Measurements from ENCODE around the gene SH3TC1.

Gene SH3TC1

DNA sequence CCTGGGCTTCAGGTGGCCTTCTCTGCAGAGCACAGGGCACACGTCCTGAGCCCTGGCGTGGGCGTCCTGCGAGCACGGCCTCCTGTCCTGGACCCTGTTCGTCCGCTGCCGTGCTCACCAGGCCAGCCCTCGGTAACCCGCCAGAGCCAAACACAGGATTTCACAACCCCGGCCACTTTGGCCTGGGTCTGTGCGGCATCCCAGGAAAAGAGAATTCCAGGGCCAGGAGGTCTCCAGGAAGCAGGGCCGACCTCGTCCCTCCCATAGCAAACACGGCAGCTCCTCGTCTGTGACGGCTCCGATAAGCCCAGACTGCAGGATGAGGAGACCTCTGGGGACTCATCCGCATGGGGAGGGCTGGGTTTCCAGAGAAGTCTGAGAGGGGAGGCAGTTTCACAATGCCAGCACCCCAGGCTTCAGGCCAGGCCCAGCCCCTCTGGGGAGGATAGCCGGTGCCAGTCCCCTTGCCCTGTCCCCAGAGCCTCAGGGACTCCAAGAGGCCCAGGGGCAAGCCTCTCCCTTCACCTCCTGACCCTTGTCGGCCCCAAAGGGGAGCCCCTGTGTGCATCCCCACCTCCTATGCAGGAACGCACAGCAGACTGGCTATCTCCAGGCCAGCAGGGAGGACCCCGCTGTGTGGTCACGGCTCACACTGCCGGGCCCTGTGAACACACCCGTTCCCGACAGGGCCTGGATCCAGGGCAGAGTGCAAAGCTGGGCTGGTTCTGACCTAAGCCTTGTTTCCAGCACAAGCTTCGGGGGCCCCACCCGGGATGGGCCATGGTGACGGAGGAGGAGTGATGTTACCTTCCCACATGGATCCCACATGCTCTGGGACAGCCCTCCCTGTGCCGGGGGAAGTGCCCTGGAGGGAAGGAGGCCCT, 48.2 kb downstream of the SH3TC1 start:
- no peak for DNase-seq

DNA sequence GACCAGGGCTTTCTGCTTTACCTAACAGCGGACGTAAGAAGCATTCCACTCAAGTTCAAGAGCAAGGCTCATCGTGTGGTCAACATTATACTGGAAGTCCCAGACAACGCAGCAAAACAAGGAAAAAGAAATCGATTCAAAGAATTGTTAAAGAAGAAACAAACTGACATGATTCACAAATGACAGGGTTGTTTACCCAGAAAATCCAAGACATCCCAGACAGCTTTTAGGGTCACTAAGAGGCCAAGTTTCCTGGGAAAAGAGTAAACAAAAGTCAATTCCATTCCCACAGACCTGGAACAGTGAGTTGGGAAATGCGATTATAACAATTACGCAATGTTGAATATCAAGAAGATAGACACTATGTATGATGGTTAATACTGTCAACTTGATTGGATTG, 49.0 kb downstream of the SH3TC1 start:
- DNase-seq = no peak

DNA sequence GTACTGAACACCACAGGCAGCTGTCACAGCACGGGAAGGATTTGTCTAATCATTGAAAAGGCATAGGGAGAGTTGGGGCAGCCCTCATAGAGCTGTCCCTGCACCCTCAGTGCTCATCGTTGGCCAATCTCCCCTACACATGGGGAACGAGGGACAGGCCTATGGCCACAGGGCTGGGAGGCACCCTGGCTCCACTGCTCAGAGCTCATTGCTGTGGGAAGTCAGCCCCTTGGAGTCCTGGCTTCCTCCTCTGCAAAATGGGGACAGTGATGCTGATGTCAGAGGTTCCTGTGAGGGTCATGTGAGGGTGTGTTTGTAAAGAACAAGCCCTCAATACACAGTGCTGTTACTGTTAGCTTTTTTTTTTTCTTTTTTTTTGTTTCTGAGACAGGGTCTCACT, 51.1 kb downstream of the SH3TC1 start:
- DNase-seq = no peak

DNA sequence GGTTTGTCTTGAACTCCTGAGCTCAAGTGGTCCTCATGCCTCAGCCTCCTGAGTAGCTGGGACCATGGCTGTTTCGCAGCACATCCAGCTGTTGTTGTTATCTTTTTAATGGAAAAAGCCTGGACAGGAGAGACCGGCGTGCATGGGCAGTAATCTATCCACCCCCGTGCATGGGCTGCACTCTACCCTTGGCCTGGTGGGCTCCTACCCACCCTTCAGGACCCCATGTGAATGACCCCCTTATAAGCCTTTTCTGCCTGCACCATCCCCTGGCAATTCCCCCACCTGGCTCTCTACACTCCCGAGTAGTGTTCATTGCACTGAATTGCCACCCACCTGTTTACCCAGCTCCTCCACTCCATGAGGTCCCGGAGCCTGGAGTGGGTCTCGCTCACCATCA, 51.5 kb downstream of the SH3TC1 start:
- no peak for DNase-seq

DNA sequence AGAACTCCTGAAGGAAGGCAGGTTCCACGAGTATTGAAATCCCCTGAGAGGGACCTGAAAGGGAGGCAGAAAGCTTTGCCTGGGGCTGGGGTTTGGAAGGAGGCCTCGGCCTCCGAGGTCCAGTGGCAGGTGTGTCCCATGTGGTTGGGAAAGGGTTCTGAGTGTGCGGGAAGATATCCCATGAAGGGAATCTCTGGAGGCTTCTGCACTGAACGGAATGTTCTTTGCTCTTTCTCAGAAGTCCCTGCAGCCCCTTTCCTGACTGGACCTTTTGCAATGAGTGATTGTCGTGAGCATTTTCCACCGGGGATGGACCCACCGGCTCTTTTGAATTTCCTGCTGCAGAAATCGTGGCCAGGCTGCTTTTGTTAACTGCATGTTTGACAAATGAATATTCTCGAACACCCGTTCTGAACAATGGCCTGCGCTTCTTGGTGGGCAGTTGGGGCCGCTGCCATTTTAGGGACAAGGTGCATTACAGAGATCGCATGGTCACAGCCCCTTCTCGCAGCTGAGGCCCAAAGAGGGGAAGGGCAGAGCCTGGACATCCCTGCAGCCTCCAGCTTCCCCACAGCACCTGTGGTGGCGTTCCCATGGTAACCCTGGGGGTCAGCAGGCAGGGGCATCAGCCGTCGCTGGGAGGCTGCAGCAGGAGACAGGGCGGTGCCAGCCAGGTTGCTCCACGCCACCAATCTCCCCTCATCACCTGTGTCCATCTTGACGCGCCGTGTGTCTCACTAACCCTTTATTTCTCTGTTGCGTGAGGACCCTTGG, 52.2 kb downstream of the SH3TC1 start:
- DNase-seq = no peak

DNA sequence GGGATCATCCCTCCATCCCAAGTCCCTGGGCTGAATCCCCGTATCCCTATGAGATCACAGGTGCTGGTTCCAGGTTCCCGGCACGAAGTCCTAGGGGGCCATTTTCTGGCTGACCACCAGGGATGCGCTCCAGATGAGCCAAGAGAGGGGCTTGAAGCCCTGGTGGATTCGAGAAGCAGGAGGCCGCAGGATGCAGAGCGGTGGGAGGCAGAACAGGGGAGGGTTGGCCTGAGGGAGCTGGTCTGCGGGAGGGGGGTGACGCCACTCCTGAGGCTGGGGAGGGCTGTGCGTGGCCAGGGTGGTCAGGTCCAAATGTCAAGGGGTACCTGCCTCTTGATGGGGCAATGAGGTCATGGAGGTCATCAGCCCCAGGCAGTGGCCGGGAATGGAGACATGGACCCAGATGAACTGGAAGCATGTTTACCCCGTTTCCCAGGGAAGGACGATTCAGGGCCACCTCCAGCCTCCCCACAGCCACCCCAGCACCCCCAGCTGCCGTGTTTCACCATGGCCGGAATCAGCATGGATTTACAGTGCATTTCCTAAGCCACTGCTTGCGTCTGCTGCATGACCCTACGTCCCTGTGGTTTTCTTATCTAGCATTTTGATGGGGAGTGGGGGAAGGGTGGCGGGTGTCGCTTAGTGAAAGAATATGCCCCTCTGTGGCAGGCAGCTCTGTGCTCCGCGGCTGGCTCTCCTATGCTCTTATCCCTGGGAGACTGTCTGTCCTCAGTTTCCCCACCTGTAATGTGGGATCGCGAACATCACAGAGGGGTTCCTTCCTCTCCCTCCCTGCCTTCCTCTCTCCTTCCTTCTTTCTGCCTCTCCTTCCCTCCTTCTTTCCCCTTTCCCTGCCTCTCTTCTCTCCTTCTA, 53.4 kb downstream of the SH3TC1 start:
- no peak for DNase-seq

DNA sequence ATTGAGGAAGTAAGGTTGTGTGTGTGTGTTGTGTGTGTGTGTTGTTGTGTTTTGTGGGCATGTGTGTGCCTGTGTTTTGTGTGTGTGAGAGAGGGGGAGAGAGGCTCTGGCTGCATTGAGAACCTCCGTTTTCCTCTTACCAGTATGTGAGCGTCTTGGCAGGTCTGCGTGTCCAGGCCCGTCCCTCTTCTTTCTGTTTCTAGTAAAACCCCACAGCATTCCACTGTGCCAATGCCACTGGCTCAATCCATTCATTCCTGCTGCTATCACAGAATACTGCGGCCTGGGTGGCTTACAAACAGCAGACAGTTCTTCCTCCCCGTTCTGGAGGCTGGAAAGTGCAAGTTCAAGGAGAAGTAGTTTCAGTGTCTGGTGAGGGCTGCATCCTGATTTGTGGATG, 55.0 kb downstream of the SH3TC1 start:
- DNase-seq = no peak

DNA sequence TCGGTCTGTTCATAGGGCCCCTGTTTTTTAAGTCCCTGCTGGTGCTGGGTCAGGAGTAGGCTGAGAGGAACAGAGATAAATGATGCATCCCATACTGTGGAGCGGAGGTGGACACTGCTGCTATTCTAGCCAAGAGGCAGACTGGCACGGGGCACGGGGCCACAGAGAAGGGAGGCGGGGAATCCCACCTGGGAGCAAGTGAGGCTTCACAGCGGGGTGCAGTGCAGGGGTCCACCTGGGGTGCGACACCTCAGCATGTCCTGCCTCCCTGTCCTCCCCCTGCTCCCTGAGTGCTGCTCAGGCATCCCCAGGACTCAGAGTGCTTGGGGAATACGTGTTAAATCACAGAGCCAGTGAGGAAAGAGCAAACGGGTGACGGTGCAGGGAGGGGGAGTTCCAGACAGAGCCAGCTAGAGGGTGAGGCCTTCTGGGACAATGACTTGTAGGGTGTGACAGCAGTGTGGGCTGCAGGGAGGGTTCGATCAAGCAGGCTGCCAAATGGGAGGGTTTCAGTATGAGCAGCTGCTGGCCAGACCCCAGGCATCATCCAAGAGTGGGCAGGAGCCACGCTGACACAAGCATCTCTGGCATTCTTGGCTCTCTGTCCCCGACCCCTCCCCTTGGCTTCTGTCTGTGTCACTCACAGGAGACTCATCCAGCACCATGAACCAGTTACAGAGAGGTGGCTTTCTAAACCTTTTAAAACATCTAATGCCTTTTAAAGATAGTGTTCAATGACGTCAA, 56.8 kb downstream of the SH3TC1 start:
- no peak for DNase-seq

DNA sequence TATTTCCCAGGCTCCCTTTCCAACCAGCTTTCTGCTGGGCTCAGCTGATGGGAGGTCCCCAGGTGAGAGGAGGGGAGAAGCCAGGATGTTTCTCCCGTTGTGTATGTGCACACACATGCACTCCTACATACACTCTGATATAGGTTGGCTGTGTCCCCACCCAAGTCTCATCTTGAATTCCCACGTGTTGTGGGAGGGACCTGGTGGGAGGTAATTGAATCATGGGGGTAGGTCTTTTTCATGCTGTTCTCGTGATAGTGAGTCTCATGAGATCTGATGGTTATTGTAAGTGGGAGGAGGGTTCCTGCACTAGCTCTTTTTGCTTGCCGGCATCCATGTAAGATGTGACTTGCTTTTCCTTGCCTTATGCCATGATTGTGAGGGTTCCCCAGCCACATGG, 58.8 kb downstream of the SH3TC1 start:
- DNase-seq = no peak

DNA sequence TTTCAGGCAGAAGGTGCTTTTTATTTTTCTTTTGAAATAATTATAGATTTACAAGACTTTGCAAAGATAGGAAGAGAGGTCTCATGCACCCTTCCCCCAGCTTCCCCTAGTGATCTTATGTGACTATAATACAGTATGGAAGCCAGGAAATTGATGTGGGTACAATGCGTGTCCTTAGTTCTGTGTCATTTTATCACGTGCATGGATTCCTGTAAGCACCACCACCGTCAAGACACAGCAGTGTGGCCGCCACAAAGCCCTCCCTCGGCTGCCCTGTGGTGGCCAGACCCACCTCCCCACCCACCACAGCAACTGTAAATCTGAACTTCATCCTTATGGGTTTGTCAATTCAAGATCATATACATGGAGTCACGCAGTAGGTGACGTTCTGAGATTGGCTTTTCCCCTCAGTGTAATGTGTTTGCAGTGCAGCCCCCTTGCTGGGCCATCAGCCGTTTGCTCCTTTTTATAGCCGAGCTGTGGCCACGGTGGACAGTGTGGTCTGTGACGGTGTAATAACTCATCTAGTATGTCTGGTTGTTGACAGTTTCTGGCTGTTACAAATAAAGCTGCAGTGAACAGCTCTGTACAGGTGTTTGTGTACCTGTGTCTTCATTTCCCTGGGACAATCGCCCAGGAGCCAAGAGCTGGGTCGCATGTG, 59.6 kb downstream of the SH3TC1 start:
- no peak for DNase-seq

DNA sequence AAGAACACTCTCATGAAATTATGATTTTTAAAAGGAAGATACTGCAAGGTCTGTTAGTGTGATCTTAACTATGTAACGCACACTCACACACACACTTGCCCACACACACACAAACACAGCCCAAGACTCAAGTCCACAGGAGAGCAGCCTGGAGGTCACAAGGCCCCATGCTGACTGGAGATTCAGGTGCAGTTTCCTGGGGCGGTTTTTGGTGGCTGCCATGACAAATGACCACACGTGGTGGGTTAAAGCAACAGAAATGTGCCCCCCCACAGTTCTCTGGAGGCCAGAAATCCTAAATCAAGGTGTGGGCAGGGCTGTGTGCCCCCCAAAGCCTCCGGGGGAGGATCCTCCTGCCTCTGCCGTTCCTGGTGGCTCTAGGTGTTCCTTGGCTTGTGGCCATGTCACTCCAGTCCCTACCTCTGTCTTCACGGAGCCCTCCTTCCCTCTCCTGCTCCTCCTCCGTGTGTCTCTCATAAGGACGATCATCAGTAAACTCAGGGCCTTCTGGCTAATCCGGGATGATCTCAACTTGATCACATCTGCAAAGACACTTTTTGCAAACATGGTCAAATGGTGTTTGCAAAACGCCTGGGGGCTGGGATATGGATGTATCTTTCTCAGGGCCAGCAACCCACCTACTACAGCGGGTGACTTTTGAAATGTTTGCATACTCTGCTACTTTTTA, 60.8 kb downstream of the SH3TC1 start:
- DNase-seq = no peak

DNA sequence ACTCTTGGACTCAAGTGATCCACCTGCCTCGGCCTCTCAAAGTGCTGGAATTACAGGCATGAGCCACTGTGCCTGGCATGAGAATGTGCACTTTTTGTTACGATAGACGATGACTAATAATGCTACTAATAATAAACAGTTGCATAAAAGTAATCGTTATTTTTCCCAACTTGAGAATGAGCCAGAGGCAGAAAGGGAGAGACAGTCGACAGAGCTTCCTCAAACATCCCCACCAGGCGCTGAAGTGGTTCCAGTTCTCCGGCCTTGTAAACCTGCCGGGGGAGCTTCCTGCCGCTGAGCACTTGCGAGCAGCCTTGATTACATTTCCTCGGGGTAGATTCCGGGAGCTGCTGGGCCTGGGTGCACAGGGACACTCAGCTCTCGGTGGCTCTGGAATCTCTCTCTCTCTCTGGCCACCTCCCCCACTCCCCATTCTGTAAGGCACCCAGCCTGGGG, 61.6 kb downstream of the SH3TC1 start:
- DNase-seq = no peak

DNA sequence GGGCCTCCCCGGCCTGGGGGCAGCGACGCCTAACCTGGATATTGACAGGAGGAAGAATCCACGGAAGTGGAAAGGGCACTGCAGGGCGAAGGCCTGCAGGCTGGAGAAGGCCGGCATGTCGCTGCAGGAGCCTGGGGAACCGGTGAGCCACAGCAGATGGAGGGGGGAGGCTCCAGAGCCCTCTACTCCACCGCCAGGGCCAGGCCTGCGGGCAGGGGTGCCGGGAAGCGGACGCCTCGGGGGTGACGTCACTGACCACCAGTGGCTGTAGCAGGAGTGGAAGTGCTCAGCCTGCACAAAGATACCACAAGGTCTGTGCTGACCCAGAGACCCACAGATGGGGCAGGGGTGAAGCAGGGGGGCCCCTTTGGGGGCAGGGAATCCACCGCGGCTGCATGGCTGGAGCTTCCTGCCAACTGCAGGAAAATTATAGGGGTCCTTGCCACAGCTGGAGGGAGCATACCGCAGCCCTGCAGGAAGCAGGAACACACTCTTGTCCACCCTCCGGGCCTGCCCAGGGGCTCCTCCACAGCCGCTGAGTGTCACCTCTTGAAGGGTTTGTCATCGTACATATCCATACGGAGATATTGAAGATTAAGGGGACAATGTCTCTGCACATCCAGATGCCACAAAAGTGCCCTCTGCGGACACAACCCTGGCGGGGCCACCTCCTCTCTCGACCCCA, 62.9 kb downstream of the SH3TC1 start:
- no peak for DNase-seq

DNA sequence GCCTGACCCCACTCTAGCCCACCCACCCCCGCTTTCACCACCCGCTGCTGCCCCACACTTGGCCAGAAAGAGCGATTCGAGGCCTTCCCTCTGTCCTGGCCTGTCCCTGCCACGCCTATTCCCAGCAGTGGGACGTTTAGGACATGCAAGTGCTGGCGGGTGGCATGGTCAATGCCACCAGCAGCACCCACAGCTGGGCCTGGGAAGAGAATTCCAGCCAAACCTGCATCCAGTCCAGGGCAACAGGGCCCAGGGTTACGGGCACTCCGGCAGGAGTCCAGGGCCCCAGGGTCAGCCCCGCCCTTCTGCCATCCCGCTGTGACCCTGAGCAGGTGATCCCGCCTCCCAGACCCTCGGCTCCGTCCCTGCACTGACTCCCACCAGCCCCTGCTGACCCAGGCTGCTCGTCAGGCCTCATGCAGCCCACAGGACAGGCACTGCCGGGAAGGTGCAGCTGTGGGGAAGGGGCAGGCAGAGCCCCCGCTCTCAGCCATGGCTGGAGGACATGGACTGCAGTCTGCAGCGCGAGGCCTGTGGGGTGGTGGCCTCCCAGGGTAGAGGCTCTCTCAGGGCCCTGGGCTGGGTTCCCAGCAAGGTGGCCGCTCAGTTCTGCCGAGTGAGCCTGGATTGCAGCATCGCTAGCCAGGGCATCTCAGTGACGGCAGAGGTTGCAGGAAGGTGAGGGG, 63.7 kb downstream of the SH3TC1 start:
- no peak for DNase-seq

DNA sequence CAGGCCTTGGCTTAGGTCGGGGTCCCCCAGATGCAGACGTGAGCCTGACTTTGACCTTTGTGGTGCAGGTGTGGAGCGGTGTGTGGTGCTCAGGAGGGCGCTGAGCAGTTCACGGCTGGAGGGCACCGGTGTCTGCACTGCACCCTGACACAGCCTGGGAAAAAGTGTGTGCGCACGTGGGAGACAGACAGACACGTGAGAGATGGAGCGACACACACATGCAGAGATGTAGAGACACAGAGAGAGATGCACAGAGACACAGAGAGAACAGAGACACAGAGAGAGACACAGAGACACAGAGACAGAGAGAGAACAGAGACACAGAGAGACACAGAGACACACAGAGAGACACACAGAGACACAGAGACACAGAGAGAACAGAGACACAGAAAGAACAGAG, 64.3 kb downstream of the SH3TC1 start:
- DNase-seq = no peak

DNA sequence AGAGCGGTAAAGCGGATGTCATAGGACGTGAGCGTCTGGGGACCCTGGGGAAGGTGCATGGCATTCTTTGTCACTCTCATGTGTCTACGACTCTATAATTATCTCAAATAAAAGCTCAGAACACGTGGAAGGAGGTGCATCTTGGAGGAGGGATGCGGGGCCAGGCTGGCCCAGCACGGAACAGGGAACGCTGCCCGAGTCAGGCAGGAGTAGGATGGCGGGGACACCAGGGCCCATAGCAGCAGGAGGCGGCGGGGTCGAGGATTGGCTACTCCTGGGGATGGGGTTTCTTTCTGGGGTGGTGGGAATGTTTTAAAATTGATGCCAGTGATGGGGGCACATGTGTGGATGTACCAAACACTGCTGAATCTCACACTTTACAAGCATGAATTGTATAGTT, 65.0 kb downstream of the SH3TC1 start:
- no peak for DNase-seq

DNA sequence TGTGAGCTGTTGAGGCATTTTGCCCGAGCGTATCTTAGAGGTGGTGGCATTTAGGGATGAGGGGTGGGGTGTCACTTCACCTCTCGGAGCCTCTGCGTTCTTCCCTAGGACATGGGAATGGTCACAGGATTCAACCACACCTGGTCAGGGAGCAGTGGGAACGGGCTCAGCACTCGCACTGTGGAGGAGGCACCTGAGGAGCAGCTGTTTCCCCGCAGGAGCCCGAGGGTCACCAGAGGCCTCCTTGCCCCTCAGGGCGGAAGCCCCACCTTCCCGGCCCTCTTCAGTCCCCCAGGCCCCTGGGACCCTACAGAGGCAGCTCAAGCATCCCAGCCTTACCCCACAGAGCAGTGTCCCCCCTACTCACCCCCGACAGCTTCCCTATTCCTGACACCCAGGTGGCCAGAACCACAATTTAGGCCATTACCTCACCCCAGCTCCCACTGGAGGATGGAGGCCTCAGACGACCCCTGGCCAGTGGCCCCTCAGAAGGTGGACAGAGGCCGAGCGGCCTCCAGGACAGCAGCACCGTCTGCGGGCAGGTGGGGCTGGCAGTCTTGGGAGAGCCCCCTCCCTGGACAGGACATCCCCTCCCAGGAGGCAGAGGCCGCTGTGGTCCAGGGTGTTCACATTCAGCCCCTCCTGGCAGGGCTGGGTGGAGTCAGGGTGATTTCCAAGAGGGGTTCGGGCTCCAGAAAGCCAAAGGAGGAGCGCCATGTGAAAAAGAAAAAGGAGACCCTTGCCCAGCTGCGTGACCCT, 66.3 kb downstream of the SH3TC1 start:
- no peak for DNase-seq

DNA sequence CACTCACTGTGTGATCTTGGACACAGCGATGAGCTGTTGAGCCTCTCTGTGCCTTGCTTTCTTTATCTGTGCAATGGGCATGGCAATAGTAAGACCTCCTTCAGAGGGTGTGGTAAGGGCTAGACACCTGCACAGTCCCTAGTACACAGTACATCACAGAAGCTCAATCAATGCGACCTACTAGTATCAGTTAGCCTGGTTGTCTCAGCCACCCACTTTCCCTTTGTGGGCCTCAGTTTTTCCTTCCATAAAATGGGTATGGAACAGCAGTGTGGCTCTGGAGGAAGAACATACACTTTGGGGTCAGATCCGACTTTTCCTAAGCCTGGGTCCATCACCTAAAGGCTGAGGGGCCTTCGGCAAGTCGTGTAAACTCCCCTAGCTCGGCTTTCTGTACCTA, 67.0 kb downstream of the SH3TC1 start:
- DNase-seq = no peak

DNA sequence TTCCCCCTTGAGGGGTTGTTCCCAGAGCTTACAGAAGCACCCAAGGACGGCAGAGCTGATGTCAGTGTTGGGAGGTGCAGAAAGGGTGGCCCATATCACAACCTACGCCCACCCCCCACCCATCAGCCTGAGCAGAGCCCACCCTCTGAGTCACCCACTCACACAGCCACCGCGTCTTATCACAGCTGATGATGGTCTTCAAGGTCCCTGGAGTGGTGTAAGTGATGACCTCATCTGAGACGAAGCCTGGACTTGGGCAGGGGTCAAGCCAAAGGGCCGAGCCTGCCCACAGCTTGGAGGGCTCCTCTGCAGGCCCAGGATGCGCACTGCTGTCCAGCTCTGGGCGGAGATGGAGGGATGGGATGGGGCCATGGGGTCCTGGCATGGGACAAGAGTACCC, 67.4 kb downstream of the SH3TC1 start:
- no peak for DNase-seq
